ENCODE results near the gene YEATS2.
"Not testable (repeated sequence)": the region's sequence is repeated elsewhere in the genome, so short reads cannot be mapped to it uniquely, and the experiment has no call there.

DNA sequence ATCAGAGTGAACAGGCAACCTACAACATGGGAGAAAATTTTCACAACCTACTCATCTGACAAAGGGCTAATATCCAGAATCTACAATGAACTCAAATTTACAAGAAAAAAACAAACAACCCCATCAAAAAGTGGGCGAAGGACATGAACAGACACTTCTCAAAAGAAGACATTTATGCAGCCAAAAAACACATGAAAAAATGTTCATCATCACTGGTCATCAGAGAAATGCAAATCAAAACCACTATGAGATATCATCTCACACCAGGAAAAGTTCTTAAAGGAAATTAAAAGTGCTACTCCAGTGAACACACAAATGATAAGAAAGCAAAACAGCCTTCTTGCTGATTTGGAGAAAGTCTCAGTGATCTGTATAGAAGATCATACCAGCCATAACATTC is 42.6 kb downstream of the YEATS2 start:
- TF ChIP-seq POLR2A (IDR thresholded peaks at IDR 0.05; ENCODE audit: low read length); GATA1 (IDR thresholded peaks at IDR 0.05; ENCODE audit: low read depth, low read length): not testable (repeated sequence)
